Measurements from ENCODE around the gene TCERG1L.

DNA sequence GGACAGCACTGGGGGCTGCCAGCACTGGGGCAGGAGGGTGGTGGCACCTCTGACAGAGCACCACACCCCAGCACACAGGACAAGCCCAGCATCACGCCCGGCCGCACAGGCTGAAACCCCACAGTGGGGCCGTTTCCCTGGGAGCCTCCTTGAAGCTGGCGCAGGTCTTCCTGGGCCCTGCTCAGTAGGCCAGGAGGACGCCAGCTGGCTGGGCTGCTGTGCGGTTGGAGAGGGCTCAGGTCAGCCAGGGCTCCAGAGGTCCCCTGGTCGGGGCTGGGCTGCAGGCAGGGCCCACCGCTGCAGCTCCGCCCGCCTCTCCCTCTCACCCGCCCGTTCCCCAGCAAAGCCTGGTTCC lies 137.3 kb downstream of the TCERG1L start:
- TF ChIP-seq MYBL2 (CRISPR knock-in tag; IDR thresholded peaks at IDR 0.05) (no peak), JAZF1 (CRISPR knock-in tag; IDR thresholded peaks at IDR 0.05) (no peak), NR3C1 (CRISPR knock-in tag; conservative IDR thresholded peaks at IDR 0.05; ENCODE audit: low read depth) (no peak), ZNF263 (CRISPR knock-in tag; IDR thresholded peaks at IDR 0.05; ENCODE audit: low read depth) (no peak), ZNF232 (CRISPR knock-in tag; IDR thresholded peaks at IDR 0.05) (no peak)
- TF ChIP-seq, protein P1, sequence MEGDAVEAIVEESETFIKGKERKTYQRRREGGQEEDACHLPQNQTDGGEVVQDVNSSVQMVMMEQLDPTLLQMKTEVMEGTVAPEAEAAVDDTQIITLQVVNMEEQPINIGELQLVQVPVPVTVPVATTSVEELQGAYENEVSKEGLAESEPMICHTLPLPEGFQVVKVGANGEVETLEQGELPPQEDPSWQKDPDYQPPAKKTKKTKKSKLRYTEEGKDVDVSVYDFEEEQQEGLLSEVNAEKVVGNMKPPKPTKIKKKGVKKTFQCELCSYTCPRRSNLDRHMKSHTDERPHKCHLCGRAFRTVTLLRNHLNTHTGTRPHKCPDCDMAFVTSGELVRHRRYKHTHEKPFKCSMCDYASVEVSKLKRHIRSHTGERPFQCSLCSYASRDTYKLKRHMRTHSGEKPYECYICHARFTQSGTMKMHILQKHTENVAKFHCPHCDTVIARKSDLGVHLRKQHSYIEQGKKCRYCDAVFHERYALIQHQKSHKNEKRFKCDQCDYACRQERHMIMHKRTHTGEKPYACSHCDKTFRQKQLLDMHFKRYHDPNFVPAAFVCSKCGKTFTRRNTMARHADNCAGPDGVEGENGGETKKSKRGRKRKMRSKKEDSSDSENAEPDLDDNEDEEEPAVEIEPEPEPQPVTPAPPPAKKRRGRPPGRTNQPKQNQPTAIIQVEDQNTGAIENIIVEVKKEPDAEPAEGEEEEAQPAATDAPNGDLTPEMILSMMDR (IDR thresholded peaks at IDR 0.05), result no peak
- TF ChIP-seq, protein P2, sequence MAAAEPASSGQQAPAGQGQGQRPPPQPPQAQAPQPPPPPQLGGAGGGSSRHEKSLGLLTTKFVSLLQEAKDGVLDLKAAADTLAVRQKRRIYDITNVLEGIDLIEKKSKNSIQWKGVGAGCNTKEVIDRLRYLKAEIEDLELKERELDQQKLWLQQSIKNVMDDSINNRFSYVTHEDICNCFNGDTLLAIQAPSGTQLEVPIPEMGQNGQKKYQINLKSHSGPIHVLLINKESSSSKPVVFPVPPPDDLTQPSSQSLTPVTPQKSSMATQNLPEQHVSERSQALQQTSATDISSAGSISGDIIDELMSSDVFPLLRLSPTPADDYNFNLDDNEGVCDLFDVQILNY (CRISPR knock-in tag; IDR thresholded peaks at IDR 0.05), result no peak
- TF ChIP-seq, protein P3, sequence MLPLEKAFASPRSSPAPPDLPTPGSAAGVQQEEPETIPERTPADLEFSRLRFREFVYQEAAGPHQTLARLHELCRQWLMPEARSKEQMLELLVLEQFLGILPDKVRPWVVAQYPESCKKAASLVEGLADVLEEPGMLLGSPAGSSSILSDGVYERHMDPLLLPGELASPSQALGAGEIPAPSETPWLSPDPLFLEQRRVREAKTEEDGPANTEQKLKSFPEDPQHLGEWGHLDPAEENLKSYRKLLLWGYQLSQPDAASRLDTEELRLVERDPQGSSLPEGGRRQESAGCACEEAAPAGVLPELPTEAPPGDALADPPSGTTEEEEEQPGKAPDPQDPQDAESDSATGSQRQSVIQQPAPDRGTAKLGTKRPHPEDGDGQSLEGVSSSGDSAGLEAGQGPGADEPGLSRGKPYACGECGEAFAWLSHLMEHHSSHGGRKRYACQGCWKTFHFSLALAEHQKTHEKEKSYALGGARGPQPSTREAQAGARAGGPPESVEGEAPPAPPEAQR (CRISPR knock-in tag; IDR thresholded peaks at IDR 0.05), result no peak
- TF ChIP-seq, protein P4, sequence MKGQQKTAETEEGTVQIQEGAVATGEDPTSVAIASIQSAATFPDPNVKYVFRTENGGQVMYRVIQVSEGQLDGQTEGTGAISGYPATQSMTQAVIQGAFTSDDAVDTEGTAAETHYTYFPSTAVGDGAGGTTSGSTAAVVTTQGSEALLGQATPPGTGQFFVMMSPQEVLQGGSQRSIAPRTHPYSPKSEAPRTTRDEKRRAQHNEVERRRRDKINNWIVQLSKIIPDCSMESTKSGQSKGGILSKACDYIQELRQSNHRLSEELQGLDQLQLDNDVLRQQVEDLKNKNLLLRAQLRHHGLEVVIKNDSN (CRISPR knock-in tag; IDR thresholded peaks at IDR 0.05), result no peak

All from WTC11 (cell line).